HepG2 (cell line): ENCODE measurements around the gene YWHAQ. TPM values are rescaled to one million over a fixed set of nuclear protein-coding genes. Genes with fewer than 3 reads are reported as not detected.

Experiments
- BCL6 ChIP-seq: IDR thresholded peaks from 2 replicates; pipeline ENCODE4 v1.6.1; 2016; ENCODE audit warnings: missing genetic modification reagents, missing compliant biosample characterization
- ETV5 ChIP-seq: IDR thresholded peaks from 2 replicates; pipeline ENCODE4 v1.6.1; 2018; ENCODE audit warnings: missing biosample characterization, missing genetic modification reagents, inconsistent platforms, borderline replicate concordance
- FOXA1 ChIP-seq, 2 experiments: fragments of 450-650 bp in 1 of 2; sonication (generic) in 1 of 2; formaldehyde crosslinking in 1 of 2; IDR thresholded peaks; 2 replicates each; pipeline versions ENCODE4 v1.4.0 to v1.6.1; 2016 to 2020; ENCODE audit warnings: missing genetic modification reagents in 1 of 2
- FOXC1 ChIP-seq: sonication (generic); formaldehyde crosslinking; IDR thresholded peaks from 2 replicates; pipeline ENCODE4 v1.8.0; 2022; ENCODE audit warnings: mild to moderate bottlenecking, missing genetic modification reagents, borderline replicate concordance
- FOXP1 ChIP-seq, 2 experiments: fragments of 450-650 bp in 1 of 2; IDR thresholded peaks; 2 replicates each; pipeline ENCODE4 v1.6.1; 2017 to 2018; ENCODE audit warnings: antibody characterized with exemption in 1 of 2
- ISL2 ChIP-seq: sonication (generic); formaldehyde crosslinking; IDR thresholded peaks from 2 replicates; pipeline ENCODE4 v1.5.0; 2020; ENCODE audit warnings: missing genetic modification reagents
- JUN ChIP-seq: sonication (generic); formaldehyde crosslinking; IDR thresholded peaks from 2 replicates; pipeline ENCODE4 v1.4.0; 2020; ENCODE audit warnings: mild to moderate bottlenecking, missing genetic modification reagents
- KDM4B ChIP-seq: sonication (generic); formaldehyde crosslinking; IDR thresholded peaks from 2 replicates; pipeline ENCODE4 v1.4.0; 2020; ENCODE audit warnings: missing genetic modification reagents
- MIER3 ChIP-seq: IDR thresholded peaks from 2 replicates; pipeline ENCODE4 v1.6.1; 2016; ENCODE audit warnings: missing compliant biosample characterization, borderline replicate concordance
- MYC ChIP-seq: sonication (generic); formaldehyde crosslinking; IDR thresholded peaks from 2 replicates; pipeline ENCODE4 v1.9.0; 2021; ENCODE audit warnings: missing genetic modification reagents, borderline replicate concordance
- POLR2AphosphoS5 ChIP-seq: IDR thresholded peaks from 2 replicates; pipeline ENCODE4 v1.6.1; 2012; ENCODE audit warnings: low read depth, low read length
- SOX6 ChIP-seq, 2 experiments: fragments of 450-650 bp in 1 of 2; sonication (generic) in 1 of 2; formaldehyde crosslinking in 1 of 2; IDR thresholded peaks; 2 replicates each; pipeline versions ENCODE4 v1.4.0 to v1.6.1; 2017 to 2020; ENCODE audit warnings: antibody characterized with exemption in 1 of 2, mild to moderate bottlenecking in 1 of 2, missing genetic modification reagents in 1 of 2
- TEAD2 ChIP-seq: sonication (generic); formaldehyde crosslinking; IDR thresholded peaks from 2 replicates; pipeline ENCODE4 v1.9.0; 2021; ENCODE audit warnings: missing genetic modification reagents
- THAP11 ChIP-seq: IDR thresholded peaks from 2 replicates; pipeline ENCODE4 v1.6.1; 2016; ENCODE audit warnings: missing biosample characterization, missing genetic modification reagents
- ZNF20 ChIP-seq: sonication (generic); formaldehyde crosslinking; IDR thresholded peaks from 2 replicates; pipeline ENCODE4 v1.4.0; 2020; ENCODE audit warnings: mild to moderate bottlenecking, moderate library complexity, missing genetic modification reagents
- ZNF556 ChIP-seq: sonication (generic); formaldehyde crosslinking; IDR thresholded peaks from 2 replicates; pipeline ENCODE4 v1.4.0; 2020; ENCODE audit warnings: mild to moderate bottlenecking, missing genetic modification reagents, borderline replicate concordance
- ZNF724P ChIP-seq: sonication (generic); formaldehyde crosslinking; IDR thresholded peaks from 2 replicates; pipeline ENCODE4 v1.8.0; 2022; ENCODE audit warnings: missing genetic modification reagents, borderline replicate concordance
- ZNF878 ChIP-seq: sonication (generic); formaldehyde crosslinking; IDR thresholded peaks from 2 replicates; pipeline ENCODE4 v1.8.1; 2023; ENCODE audit warnings: mild to moderate bottlenecking, missing genetic modification reagents, moderate library complexity
- polyA plus RNA-seq, 8 experiments: library from polyadenylated mRNA; depleted of rRNA in 3 of 8; stranded (reverse) in 7 of 8; unstranded in 1 of 8; fragments of >200 nt; fragmentation: Illumina TruSeq in 4 of 8; extraction: Trizol in 4 of 8; gene quantifications; 2 replicates each; pipeline versions ENCODE4 v1.2.1 to v1.2.3, GENCODE V29; 2011 to 2016; ENCODE audit warnings: low read depth in 4 of 8, missing spikeins in 1 of 8, mixed read lengths in 1 of 8; ENCODE audit not compliant: insufficient read depth in 1 of 8
- total RNA-seq, 5 experiments: library from RNA; depleted of rRNA; stranded (reverse); fragments of >200 nt; fragmentation: Illumina TruSeq; extraction: Trizol; gene quantifications; 2 replicates each; pipeline ENCODE4 v1.2.3, GENCODE V29; 2016; ENCODE audit warnings: low read depth in 1 of 5
- TF ChIP-seq, protein P1 (sequence below): sonication (generic); formaldehyde crosslinking; conservative IDR thresholded peaks from 2 replicates; pipeline ENCODE4 v1.5.0; 2020; ENCODE audit warnings: missing genetic modification reagents
- TF ChIP-seq, protein P2 (sequence below): IDR thresholded peaks from 2 replicates; pipeline ENCODE4 v1.6.1; 2012; ENCODE audit warnings: inconsistent platforms
- TF ChIP-seq, protein P3 (sequence below): sonication (generic); formaldehyde crosslinking; IDR thresholded peaks from 2 replicates; pipeline ENCODE4 v1.5.0; 2020; ENCODE audit warnings: missing genetic modification reagents
- TF ChIP-seq, protein P4 (sequence below): sonication (generic); formaldehyde crosslinking; IDR thresholded peaks from 2 replicates; pipeline ENCODE4 v1.8.0; 2022; ENCODE audit warnings: missing genetic modification reagents, mild to moderate bottlenecking, moderate library complexity, borderline replicate concordance
- TF ChIP-seq, protein P5 (sequence below): sonication (generic); formaldehyde crosslinking; IDR thresholded peaks from 2 replicates; pipeline ENCODE4 v1.4.0; 2020; ENCODE audit warnings: missing genetic modification reagents, borderline replicate concordance

The YWHAQ gene
- total and polyA plus RNA-seq, 2 of the 13 experiments (the other 11 are each of a cell fraction or from before 2014, with no cell fraction given), result 160 to 304 TPM

DNA sequence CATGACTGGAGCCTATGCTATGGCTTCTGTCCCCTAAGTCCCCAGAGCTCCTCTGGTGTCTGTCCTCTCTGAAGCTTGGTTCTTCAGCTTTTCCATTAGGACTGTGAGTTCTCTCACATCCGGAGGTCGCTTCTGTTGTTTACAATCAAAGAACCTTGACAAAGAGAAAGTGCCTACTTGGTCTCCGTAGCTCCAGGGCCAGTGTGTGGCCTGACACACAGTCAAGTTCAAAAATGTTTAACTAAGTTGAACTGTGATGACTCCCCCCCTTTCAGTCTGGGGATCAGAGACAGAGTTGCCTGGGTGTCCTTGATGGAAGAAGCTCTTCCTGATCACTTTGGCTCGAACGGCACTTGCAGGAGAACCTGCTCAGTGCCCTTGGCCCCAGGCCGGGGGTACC lies 26.3 kb upstream of the YWHAQ start (continued):
- no peak for TF ChIP-seq SOX6 (IDR thresholded peaks at IDR 0.05)
- peak; percentile 73 for TF ChIP-seq SOX6 (CRISPR knock-in tag; IDR thresholded peaks at IDR 0.05)
- peak; percentile 62 for TF ChIP-seq THAP11 (CRISPR knock-in tag)
- 0 out of 2 replicates have a peak, but pooled peaks have one; percentile 30 for TF ChIP-seq JUN
- TF ChIP-seq POLR2AphosphoS5, result no peak
- TF ChIP-seq ISL2, result no peak; the same call in 1 of the 2 replicates
- TF ChIP-seq, protein P1, sequence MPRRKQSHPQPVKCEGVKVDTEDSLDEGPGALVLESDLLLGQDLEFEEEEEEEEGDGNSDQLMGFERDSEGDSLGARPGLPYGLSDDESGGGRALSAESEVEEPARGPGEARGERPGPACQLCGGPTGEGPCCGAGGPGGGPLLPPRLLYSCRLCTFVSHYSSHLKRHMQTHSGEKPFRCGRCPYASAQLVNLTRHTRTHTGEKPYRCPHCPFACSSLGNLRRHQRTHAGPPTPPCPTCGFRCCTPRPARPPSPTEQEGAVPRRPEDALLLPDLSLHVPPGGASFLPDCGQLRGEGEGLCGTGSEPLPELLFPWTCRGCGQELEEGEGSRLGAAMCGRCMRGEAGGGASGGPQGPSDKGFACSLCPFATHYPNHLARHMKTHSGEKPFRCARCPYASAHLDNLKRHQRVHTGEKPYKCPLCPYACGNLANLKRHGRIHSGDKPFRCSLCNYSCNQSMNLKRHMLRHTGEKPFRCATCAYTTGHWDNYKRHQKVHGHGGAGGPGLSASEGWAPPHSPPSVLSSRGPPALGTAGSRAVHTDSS (CRISPR knock-in tag), result no peak
- TF ChIP-seq TEAD2 (CRISPR knock-in tag), result no peak
- peak; percentile 44; the same call in 1 of the 2 replicates for TF ChIP-seq ZNF556 (CRISPR knock-in tag)
- TF ChIP-seq, protein P2, sequence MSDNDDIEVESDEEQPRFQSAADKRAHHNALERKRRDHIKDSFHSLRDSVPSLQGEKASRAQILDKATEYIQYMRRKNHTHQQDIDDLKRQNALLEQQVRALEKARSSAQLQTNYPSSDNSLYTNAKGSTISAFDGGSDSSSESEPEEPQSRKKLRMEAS, result no peak
- TF ChIP-seq ETV5, result peak; percentile 87; the same call in 1 of the 2 replicates
- TF ChIP-seq MIER3, result 0 out of 2 replicates have a peak, but pooled peaks have one; percentile 60
- 0 out of 2 replicates have a peak, but pooled peaks have one; percentile 26 for TF ChIP-seq FOXC1 (CRISPR knock-in tag)
- TF ChIP-seq MYC (CRISPR knock-in tag), result no peak
- TF ChIP-seq, protein P3, sequence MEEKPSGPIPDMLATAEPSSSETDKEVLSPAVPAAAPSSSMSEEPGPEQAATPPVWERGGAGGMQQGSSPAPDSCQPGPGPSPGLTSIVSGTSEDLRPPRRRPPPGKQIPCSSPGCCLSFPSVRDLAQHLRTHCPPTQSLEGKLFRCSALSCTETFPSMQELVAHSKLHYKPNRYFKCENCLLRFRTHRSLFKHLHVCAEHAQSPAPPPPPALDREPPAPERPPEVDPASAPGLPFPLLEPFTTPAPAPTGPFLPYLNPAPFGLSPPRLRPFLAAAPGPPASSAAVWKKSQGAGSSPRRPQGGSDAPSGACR (CRISPR knock-in tag), result no peak
- TF ChIP-seq BCL6, result peak; percentile 94
- no peak for TF ChIP-seq KDM4B (CRISPR knock-in tag)
- no peak for TF ChIP-seq FOXP1 (IDR thresholded peaks at IDR 0.05)
- peak; percentile 76 for TF ChIP-seq FOXP1 (CRISPR knock-in tag; IDR thresholded peaks at IDR 0.05)
- TF ChIP-seq, protein P4, sequence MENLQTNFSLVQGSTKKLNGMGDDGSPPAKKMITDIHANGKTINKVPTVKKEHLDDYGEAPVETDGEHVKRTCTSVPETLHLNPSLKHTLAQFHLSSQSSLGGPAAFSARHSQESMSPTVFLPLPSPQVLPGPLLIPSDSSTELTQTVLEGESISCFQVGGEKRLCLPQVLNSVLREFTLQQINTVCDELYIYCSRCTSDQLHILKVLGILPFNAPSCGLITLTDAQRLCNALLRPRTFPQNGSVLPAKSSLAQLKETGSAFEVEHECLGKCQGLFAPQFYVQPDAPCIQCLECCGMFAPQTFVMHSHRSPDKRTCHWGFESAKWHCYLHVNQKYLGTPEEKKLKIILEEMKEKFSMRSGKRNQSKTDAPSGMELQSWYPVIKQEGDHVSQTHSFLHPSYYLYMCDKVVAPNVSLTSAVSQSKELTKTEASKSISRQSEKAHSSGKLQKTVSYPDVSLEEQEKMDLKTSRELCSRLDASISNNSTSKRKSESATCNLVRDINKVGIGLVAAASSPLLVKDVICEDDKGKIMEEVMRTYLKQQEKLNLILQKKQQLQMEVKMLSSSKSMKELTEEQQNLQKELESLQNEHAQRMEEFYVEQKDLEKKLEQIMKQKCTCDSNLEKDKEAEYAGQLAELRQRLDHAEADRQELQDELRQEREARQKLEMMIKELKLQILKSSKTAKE (CRISPR knock-in tag), result peak; percentile 96
- peak; percentile 46; the same call in 1 of the 2 replicates for TF ChIP-seq ZNF724P (CRISPR knock-in tag)
- TF ChIP-seq ZNF878 (CRISPR knock-in tag), result 0 out of 2 replicates have a peak, but pooled peaks have one; percentile 29
- TF ChIP-seq FOXA1 (IDR thresholded peaks at IDR 0.05), result no peak
- TF ChIP-seq FOXA1 (CRISPR knock-in tag; IDR thresholded peaks at IDR 0.05), result peak; percentile 75
- TF ChIP-seq ZNF20, result no peak
- TF ChIP-seq, protein P5, sequence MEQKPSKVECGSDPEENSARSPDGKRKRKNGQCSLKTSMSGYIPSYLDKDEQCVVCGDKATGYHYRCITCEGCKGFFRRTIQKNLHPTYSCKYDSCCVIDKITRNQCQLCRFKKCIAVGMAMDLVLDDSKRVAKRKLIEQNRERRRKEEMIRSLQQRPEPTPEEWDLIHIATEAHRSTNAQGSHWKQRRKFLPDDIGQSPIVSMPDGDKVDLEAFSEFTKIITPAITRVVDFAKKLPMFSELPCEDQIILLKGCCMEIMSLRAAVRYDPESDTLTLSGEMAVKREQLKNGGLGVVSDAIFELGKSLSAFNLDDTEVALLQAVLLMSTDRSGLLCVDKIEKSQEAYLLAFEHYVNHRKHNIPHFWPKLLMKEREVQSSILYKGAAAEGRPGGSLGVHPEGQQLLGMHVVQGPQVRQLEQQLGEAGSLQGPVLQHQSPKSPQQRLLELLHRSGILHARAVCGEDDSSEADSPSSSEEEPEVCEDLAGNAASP (CRISPR knock-in tag), result peak; percentile 94
